Thymus (tissue), 11 donors: ENCODE measurements around the gene UBR2. TPM values are rescaled to one million over a fixed set of nuclear protein-coding genes. Genes with fewer than 3 reads are reported as not detected.
A peak's percentile ranks its signal among the peaks of the same experiment; 100 is the strongest.

Source experiments
- DNase-seq, 9 donors: peaks; one replicate each; pipeline ENCODE4 v3.0.0-alpha.2; 2013; ENCODE audit warnings: low spot score in 9 of 9, low read depth in 6 of 9, missing footprints in 1 of 9
- H3K27ac ChIP-seq, 2 donors: one replicate each; pipeline ENCODE4 v1.5.1; 2013; ENCODE audit warnings: control low read depth in 1 of 2, low read depth in 1 of 2, low read length in 1 of 2, mild to moderate bottlenecking in 1 of 2, moderate library complexity in 1 of 2
- H3K27me3 ChIP-seq, 2 donors: one replicate each; pipeline ENCODE4 v1.5.1; 2013; ENCODE audit warnings: low read length in 1 of 2; ENCODE audit not compliant: control insufficient read depth in 2 of 2, insufficient read depth in 1 of 2
- H3K36me3 ChIP-seq, 2 donors: one replicate each; pipeline ENCODE4 v1.5.1; 2013; ENCODE audit warnings: low read length in 1 of 2, mild to moderate bottlenecking in 1 of 2, moderate library complexity in 1 of 2; ENCODE audit not compliant: control insufficient read depth in 2 of 2, insufficient read depth in 2 of 2
- H3K4me1 ChIP-seq, 2 donors: one replicate each; pipeline ENCODE4 v1.5.1; 2013; ENCODE audit warnings: low read length in 2 of 2; ENCODE audit not compliant: control insufficient read depth in 2 of 2, insufficient read depth in 2 of 2
- H3K4me3 ChIP-seq, 2 donors: one replicate each; pipeline ENCODE4 v1.5.1; 2013; ENCODE audit warnings: low read length in 2 of 2, control low read depth in 1 of 2, mild to moderate bottlenecking in 1 of 2
- H3K9me3 ChIP-seq, 2 donors: one replicate each; pipeline ENCODE4 v1.5.1; 2013; ENCODE audit warnings: low read length in 1 of 2, mild to moderate bottlenecking in 1 of 2; ENCODE audit not compliant: control insufficient read depth in 2 of 2, insufficient read depth in 1 of 2
- WGBS: extraction: QIAGEN DNeasy Blood & Tissue Kit; methylation state at CpG from one replicate; pipeline ENCODE4 v1.1.7; 2013; 5-methylcytosine and 5-hydroxymethylcytosine counted together
- polyA plus RNA-seq: library from polyadenylated mRNA; stranded (reverse); fragments of 200-250 nt; gene quantifications from one replicate; pipeline ENCODE4 v1.2.3, GENCODE V29; 2013
- total RNA-seq: library from RNA; stranded (reverse); fragments of 120-200 nt; gene quantifications from one replicate; pipeline ENCODE4 v1.2.4, GENCODE V29; 2013
- donor health status: healthy.

The UBR2 gene
- total and polyA plus RNA-seq, 2 donors: 16.2 to 22.7 TPM

DNA sequence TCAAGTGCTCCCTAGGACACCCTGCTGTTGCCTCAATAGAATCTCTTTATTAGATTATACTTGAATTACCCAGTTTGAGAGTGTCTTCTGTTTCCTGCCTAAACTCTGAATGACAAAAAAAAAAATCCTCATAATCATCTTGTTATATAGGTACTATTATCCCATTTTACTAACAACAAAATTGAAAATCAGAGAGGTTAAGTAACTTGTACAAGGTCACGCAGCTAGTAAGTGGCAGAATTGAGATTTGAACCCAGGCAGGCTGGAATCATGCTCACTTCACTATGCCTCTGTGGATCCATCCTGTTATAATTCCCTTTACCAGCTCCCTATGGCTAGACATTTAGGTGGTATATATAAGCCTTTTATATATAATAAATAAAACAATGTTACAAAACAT lies 36.6 kb upstream of the UBR2 start:
- WGBS: 95% methylated on average over 1 of the region's 1 CpG
- no peaks in the 10 kb centered on the region for H3K9me3 ChIP-seq

DNA sequence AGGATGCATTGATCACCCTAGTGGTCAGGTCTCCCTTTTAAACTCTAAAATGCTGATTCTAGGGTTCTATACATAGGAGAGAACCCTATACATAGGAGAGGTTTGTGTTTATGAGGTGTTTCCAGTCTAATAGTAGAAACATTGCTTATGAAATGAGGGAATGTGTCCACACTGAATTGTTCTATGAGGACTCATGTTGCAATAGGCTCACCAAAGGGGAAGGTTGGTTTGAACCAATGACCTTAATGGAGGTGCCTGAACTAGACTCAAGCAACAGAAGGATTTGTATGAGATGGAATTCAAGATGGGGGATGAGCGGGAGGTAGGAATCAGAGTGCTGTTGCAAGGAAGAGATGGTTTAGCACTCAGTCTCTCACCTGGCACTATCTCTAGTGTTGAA lies 33.5 kb upstream of the UBR2 start:
- no peak overlapping the region for H3K4me3 ChIP-seq
- no peaks in the 10 kb centered on the region for H3K9me3 ChIP-seq
- no peaks in the 10 kb centered on the region for H3K27me3 ChIP-seq
- WGBS: 100% methylated on average over 1 of the region's 1 CpG
- no peak for DNase-seq
- no peaks in the 10 kb centered on the region for H3K4me1 ChIP-seq
- H3K27ac ChIP-seq: no peak overlapping the region
- no peaks in the 10 kb centered on the region for H3K36me3 ChIP-seq

More for the DNA sequence above, 36.6 kb upstream of the UBR2 start:
- Histone ChIP-seq H3K27ac (no peak overlapping the region), H3K4me1 (no peaks in the 10 kb centered on the region), H3K36me3 (no peaks in the 10 kb centered on the region), H3K27me3 (no peaks in the 10 kb centered on the region), H3K4me3 (no peak overlapping the region)
- DNase-seq: no peak

DNA sequence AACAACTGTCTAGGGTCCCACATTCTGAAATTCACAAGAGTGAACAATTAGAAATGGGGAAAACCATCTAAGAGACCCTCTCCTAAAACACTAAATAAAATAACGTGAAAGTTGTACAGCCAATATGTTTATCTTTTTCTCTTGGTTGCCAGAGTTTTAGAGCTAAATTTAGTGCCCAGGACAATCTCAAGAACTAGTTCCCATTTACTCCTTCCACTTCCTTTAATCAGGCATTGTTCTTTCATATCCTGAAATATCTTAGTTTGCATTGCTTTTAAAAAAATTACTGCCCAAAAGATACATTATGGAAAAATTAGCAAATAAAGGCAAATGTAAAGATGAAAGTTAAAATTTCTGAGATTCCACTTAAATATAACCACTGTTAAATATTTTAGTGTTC lies 33.1 kb upstream of the UBR2 start:
- Histone ChIP-seq H3K4me1 (no peaks in the 10 kb centered on the region), H3K27ac (no peak overlapping the region), H3K4me3 (no peak overlapping the region), H3K36me3 (no peaks in the 10 kb centered on the region), H3K9me3 (no peaks in the 10 kb centered on the region), H3K27me3 (no peaks in the 10 kb centered on the region)
- no peak for DNase-seq
- WGBS: 74% methylated on average over 1 of the region's 1 CpG

DNA sequence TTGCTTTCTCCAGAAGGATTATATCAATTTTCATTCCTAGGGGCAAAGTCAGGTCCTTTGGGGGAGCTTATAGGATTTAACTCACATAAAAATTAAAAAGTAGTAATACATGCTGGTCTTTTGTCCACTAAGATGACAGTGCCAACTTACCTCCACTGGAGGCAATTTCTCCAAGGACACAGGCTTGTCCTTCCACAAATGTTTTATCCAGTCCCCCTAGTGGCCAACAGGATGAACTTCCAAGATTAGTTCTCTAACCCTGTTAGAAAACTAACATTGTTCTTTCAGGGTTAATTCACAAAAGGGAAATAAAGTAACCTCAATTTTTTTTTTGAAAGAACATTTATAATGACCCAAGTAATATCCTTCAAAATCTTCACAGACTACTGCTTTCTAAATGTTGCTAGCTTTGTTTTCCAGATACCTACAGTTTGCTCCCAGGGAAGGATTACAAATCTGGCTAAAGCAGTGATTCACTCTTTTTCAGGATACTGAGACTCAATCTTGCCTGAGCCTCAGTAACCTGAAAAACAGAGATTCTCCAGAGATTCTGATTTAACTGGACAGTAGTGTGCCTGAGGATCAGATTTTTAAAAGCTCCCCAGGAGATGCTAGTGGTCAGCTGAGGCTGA lies 31.7 kb upstream of the UBR2 start:
- no peak overlapping the region for H3K4me3 ChIP-seq
- no peaks in the 10 kb centered on the region for H3K27me3 ChIP-seq
- no peaks in the 10 kb centered on the region for H3K4me1 ChIP-seq
- DNase-seq: peak in 6 of 9 donors; percentile 4 to 58 (median 21)
- H3K9me3 ChIP-seq: no peaks in the 10 kb centered on the region
- H3K27ac ChIP-seq: no peak overlapping the region
- H3K36me3 ChIP-seq: no peaks in the 10 kb centered on the region

DNA sequence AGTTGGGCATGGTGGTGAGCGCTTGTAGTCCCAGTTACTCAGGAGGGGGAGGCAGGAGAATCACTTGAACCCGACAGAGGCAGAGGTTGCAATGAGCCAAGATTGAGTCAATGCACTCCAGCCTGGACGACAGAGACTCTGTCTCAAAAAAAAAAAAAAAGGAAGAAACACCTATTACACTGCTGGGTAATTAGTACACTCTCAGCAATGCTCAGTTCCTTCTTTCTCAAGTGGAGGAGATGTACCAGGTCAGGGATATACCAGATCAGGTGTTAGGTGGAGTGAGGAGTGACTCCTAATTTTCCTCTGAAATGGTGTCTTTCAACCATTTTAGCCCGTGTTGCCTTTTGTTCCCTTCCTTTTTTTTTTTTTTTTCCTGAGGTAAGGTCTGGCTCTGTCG lies 30.0 kb upstream of the UBR2 start:
- H3K4me3 ChIP-seq: no peak overlapping the region
- H3K36me3 ChIP-seq: no peaks in the 10 kb centered on the region
- DNase-seq: no peak
- H3K27me3 ChIP-seq: no peaks in the 10 kb centered on the region
- H3K9me3 ChIP-seq: no peaks in the 10 kb centered on the region
- 95% methylated on average over 5 of the region's 5 CpGs for WGBS
- no peaks in the 10 kb centered on the region for H3K4me1 ChIP-seq
- no peak overlapping the region for H3K27ac ChIP-seq

DNA sequence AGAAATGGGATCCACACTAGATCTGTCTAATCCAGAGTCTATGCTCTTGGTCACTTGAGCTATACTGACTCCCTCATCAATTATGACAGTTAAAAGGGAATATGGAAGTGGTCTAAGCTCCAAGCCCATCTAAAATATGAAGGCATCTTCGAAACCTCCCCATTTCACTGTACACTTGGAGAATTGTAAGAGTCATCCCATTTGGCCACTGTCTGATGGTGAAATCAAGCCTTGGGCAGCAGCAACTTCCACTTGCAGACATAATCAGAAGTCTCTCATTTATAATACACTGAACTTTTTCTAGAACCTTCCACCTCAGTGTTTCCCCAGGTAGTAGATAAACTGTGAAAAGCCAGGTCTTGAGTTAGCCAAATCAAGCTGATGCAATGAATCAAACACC lies 26.3 kb upstream of the UBR2 start:
- 95% methylated on average over 1 of the region's 1 CpG for WGBS
- Histone ChIP-seq H3K4me1 (no peaks in the 10 kb centered on the region), H3K36me3 (no peaks in the 10 kb centered on the region), H3K4me3 (no peak overlapping the region), H3K27ac (no peak overlapping the region), H3K27me3 (no peaks in the 10 kb centered on the region), H3K9me3 (no peaks in the 10 kb centered on the region)
- no peak for DNase-seq

DNA sequence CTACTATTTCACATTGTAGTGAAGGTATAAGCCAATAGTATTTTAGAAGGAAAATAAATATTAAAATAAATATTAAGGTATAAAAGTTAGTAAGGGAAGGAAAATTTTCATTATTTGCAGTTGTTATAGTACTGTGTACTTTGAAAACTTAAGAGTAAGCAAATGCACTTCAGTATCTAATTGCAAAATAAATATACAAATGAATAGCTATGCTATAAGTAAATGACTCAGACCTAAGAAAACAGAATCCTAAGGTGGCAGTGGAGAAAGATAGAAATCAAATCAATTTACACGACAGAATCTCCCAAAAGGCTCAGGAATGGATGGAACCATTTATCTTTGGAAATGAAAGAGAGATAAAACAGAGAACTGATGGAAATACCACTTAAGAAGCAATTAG lies 24.7 kb upstream of the UBR2 start:
- Histone ChIP-seq H3K4me3 (no peak overlapping the region), H3K36me3 (no peaks in the 10 kb centered on the region), H3K27ac (no peak overlapping the region), H3K27me3 (no peaks in the 10 kb centered on the region), H3K4me1 (no peaks in the 10 kb centered on the region), H3K9me3 (no peaks in the 10 kb centered on the region)
- 100% methylated on average over 1 of the region's 1 CpG for WGBS
- DNase-seq: no peak

DNA sequence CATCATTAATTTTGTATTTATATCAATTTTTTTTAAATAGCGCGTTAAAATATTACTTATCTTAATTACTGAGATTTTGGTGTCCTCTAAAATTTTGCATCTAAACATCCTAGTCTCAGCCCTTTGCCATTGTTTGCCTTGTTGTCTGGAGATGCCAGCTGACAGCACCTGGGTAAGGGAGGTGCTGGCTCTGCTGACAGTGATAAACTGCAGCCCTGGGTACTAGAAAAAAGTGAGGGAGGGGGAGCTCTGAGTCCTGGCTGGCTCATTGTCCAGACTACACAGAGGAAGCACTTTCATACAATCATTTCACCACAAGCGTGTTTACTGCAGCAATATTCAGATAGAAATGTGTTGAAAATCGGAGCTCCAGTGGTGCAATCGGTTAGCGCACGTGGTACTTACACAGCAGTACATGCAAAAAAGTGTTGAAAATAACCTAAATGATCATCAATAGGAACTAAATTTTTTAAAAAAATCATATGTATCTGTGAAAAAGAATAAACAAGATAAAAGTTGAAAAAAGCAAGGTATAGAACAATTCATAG lies 18.5 kb upstream of the UBR2 start:
- H3K4me1 ChIP-seq: peaks cover 7 to 12% of the 10 kb centered on the region in 2 donors
- H3K9me3 ChIP-seq: no peaks in the 10 kb centered on the region
- H3K4me3 ChIP-seq: no peak overlapping the region
- no peak for DNase-seq
- no peaks in the 10 kb centered on the region for H3K36me3 ChIP-seq
- 98% methylated on average over 7 of the region's 7 CpGs for WGBS
- no peaks in the 10 kb centered on the region for H3K27me3 ChIP-seq
- no peak overlapping the region for H3K27ac ChIP-seq

DNA sequence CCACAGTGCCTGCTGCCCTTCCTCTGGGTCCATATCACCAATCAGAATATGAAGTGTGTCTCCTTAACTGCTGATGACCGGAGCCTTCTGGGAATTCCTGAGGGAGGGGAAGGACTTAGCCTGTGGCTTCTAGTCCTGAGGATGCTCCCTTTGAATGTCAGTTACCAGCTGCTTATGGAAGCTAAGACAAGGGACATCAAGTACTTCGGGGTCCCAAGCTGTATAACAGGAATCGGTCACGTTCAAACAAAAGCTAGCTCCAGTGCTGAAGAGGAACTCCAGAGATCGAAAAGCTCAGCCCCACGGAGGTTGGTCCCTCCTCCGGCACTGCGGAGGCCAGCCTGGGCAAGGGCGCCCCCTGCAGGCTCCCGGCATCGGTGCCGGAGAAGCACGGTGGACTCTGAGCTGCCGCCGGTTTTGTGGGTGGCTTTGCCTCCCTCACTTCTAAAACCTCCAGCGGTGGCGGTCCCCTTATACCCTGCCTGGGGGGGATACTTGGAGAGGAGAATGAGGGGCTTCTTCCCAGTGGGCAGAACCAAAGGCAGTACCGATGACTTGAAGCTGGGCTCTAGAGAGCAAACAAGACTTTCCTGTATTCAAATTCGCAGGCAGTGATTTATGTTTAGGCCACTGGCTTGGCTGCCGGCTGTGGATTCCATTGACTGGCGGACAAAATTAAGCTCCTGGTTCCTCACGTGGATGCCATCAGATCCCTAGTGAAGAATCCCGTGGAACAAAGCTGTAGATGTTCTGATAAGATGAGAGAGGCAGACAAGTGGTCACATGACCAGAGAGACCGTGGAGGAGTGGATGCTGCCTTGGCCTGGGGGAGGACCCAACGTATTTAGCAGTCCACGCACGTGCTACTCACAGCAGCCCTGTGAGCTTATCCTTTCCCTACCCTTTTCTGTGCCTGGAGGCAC lies 16.2 kb upstream of the UBR2 start:
- no peaks in the 10 kb centered on the region for H3K36me3 ChIP-seq
- peaks cover 0 to 5% of the 10 kb centered on the region in 2 donors for H3K27me3 ChIP-seq
- H3K27ac ChIP-seq: no peak overlapping the region
- no peaks in the 10 kb centered on the region for H3K9me3 ChIP-seq
- peak overlapping the region; percentile 11 to 36 for H3K4me3 ChIP-seq
- H3K4me1 ChIP-seq: peaks cover 7 to 12% of the 10 kb centered on the region in 2 donors
- peak in 7 of 9 donors; percentile 55 to 87 (median 76) for DNase-seq
- 6% methylated on average over 27 of the region's 27 CpGs for WGBS
